GM12892 (cell line): Measurements from ENCODE around the gene PLEKHG1.
A peak's percentile ranks its signal among the peaks of the same experiment; 100 is the strongest.

Experiments
- DNase-seq: peaks from one replicate; pipeline ENCODE4 v3.0.0; 2011; ENCODE audit not compliant: insufficient read length
- FAIRE-seq: peaks from 2 replicates; lab custom pipeline; 2011; peaks lifted over from hg19 to GRCh38; lab: Jason Lieb, UNC
- POLR2A ChIP-seq: IDR thresholded peaks from 2 replicates; pipeline ENCODE4 v1.6.1; 2011; ENCODE audit warnings: low read depth, low read length, control low read depth
- POLR2AphosphoS5 ChIP-seq: IDR thresholded peaks from 2 replicates; pipeline ENCODE4 v1.6.1; 2011; ENCODE audit warnings: low read depth, low read length, control low read depth
- TAF1 ChIP-seq: IDR thresholded peaks from 2 replicates; pipeline ENCODE4 v1.6.1; 2011; ENCODE audit warnings: low read depth, mild to moderate bottlenecking, control low read depth, low read length, borderline replicate concordance

The PLEKHG1 gene

GRCh38 chr6:150607329-150607650, 7.6 kb downstream of the PLEKHG1 start:
- TF ChIP-seq TAF1 = no peak
- TF ChIP-seq POLR2A = no peak
- TF ChIP-seq POLR2AphosphoS5 = no peak
- no peak for DNase-seq
- FAIRE-seq = no peak

DNA sequence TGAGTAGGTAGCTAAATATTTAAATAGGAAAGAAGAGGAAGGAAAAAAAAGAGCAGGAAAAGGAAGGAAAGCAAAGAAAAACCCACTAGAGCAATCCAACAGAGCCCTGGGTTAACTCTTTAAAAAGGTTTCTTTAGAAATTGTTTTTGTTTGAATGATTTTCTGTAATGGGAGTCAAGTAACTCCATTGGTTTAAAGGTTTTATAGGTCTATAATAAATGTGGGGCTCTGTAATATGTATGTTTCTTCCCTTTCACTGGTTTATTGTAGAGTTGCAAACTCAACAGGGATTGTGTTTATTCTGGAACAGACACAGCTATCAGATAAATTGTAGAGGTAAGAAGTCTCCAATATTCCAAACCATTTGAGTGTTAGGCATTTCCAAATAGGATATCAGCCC, 10.9 kb downstream of the PLEKHG1 start:
- DNase-seq (no peak), FAIRE-seq (no peak)
- TF ChIP-seq TAF1 (no peak), POLR2AphosphoS5 (no peak), POLR2A (no peak)

DNA sequence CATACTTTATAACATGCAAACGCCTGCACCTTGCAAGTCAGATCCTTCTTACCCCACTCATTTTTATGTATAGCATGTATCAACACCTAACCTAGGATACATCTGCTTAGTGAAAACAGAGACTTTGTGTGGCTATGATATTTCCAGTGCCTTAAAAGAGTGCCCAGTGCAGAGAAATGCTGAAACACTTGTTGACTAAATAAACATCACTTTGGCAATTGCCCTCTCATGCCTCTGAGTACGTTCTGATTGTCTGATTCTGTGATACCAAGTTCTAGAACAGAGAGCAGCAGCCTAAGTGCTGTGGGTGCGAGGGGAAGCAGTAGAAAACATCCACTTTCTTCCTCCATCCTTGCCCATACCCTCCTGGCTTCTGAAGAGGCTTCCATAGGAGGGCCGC, 13.6 kb downstream of the PLEKHG1 start:
- FAIRE-seq = no peak
- no peak for DNase-seq
- TF ChIP-seq POLR2A = no peak
- TF ChIP-seq TAF1 = no peak
- TF ChIP-seq POLR2AphosphoS5 = no peak

- FAIRE-seq = peak; percentile 46
- no peak for DNase-seq
- TF ChIP-seq POLR2A (no peak), POLR2AphosphoS5 (no peak), TAF1 (no peak)
Observed at GRCh38 chr6:150615967-150616366, 16.3 kb downstream of the PLEKHG1 start.

GRCh38 chr6:150616586-150616985, 16.9 kb downstream of the PLEKHG1 start:
- no peak for FAIRE-seq
- DNase-seq = no peak
- TF ChIP-seq POLR2A (no peak), POLR2AphosphoS5 (no peak), TAF1 (no peak)

GRCh38 chr6:150617062-150617461, 17.4 kb downstream of the PLEKHG1 start:
- FAIRE-seq = no peak
- no peak for TF ChIP-seq POLR2A
- TF ChIP-seq TAF1 = no peak
- DNase-seq = no peak

GRCh38 chr6:150617496-150618460, 18.1 kb downstream of the PLEKHG1 start:
- no peak for DNase-seq
- TF ChIP-seq TAF1 (no peak), POLR2A (no peak), POLR2AphosphoS5 (no peak)
- no peak for FAIRE-seq

DNA sequence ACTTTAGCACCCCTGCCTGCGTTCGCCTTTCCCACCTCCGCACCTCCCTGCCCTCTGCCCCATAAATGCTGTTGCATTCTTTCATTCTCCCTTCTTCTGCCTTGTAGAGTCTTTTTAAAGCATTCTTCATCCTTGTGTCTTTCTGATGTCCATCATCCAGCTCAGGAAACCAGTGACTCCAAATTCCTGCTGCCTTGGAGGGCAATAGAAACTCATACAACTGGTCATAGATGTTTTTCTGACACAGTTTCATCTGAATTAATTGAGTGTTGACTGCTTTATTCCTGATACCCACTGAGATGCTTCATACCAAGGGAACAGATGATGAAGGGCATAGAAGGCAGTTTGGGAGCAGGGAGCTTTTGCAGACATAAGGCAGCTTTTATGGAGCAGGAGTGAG, 19.6 kb downstream of the PLEKHG1 start:
- no peak for TF ChIP-seq TAF1
- no peak for TF ChIP-seq POLR2A
- no peak for TF ChIP-seq POLR2AphosphoS5
- DNase-seq (no peak), FAIRE-seq (no peak)

DNA sequence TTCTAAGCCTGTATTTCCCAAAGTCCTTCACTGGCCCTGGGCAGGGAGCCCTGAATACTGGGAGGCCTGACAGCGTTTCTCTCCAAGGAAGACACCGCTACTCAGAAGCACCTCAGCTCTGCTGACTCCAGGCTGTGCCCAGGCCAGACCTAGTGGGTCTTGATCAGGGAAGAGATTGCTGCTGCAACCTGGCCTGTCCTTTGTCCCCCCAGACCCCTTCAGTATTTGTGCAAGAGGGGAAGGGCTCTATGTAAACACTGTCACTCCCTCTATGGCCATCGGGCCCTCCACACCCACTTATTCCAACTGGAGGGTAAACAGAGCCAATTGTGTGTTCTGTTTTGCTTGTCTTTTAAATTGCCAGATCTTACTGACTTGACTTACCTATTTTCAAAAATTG, 20.6 kb downstream of the PLEKHG1 start:
- no peak for FAIRE-seq
- DNase-seq = no peak
- TF ChIP-seq POLR2A = no peak

DNA sequence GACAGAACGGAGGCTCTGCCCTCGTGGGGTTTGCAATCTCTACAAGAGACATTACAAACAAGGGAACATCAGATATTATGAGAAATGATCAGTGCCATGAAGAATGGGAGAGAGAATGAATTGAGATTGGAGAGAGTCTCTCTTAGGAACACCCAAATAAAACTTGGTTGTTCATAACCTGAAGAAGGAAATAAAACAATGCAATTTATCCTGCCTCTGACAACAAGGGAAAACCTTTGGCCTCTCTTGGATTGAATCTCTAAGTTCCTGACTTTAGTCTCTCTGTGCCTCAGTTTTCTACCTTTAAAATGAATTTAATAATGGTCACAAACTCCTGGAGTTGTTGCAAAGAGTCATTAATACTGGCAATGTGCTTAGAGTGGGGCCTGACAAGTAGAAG, 21.1 kb downstream of the PLEKHG1 start:
- FAIRE-seq = no peak
- no peak for DNase-seq

GRCh38 chr6:150622476-150622875, 22.8 kb downstream of the PLEKHG1 start:
- FAIRE-seq = no peak

More for the DNA sequence above, 21.1 kb downstream of the PLEKHG1 start:
- TF ChIP-seq TAF1 = no peak
- TF ChIP-seq POLR2A = no peak
- TF ChIP-seq POLR2AphosphoS5 = no peak

GRCh38 chr6:150622941-150623874, 23.5 kb downstream of the PLEKHG1 start:
- TF ChIP-seq POLR2AphosphoS5 = no peak
- no peak for TF ChIP-seq TAF1
- TF ChIP-seq POLR2A = no peak
- FAIRE-seq (peak; percentile 95), DNase-seq (peak; percentile 41)

More at GRCh38 chr6:150622476-150622875, 22.8 kb downstream of the PLEKHG1 start:
- no peak for DNase-seq
- TF ChIP-seq TAF1 (no peak), POLR2AphosphoS5 (no peak), POLR2A (no peak)
